H1 (cell line): ENCODE measurements around the gene UGT1A6. TPM values are rescaled to one million over a fixed set of nuclear protein-coding genes. Genes with fewer than 3 reads are reported as not detected.

ENCODE experiments used
- CTCF ChIA-PET: fragments of 300-600 bp; sonication (Branson Sonifier 250); formaldehyde crosslinking; loops from one replicate; lab custom pipeline; 2021; ENCODE audit not compliant: partially characterized antibody; lab: Charles Lee
- POLR2A ChIA-PET: fragments of 300-600 bp; sonication (Branson Sonifier 250); formaldehyde crosslinking; loops from one replicate; lab custom pipeline; 2021; ENCODE audit warnings: inconsistent platforms; ENCODE audit not compliant: partially characterized antibody; lab: Charles Lee
- DNase-seq, 2 experiments: peaks; one replicate each; pipeline versions ENCODE4 v3.0.0 to v3.0.0-alpha.2; 2010 to 2022; ENCODE audit warnings: low spot score in 2 of 2, low read depth in 1 of 2, mixed read lengths in 1 of 2
- FAIRE-seq: peaks from 2 replicates; lab custom pipeline; 2011; peaks lifted over from hg19 to GRCh38; lab: Jason Lieb, UNC
- H2AFZ ChIP-seq: 2 replicates; pipeline ENCODE4 v1.8.1; 2012; ENCODE audit warnings: low read length, inconsistent platforms
- H2AK5ac ChIP-seq: 2 replicates; pipeline ENCODE4 v1.6.1; 2013; ENCODE audit warnings: low read depth, low read length
- H2BK120ac ChIP-seq: replicated peaks from 2 replicates; pipeline ENCODE3; 2013; ENCODE audit warnings: low read depth, low read length, inconsistent platforms
- H2BK12ac ChIP-seq: 2 replicates; pipeline ENCODE4 v1.6.1; 2013; ENCODE audit warnings: low read depth, low read length
- H2BK15ac ChIP-seq: 2 replicates; pipeline ENCODE4 v1.6.1; 2013; ENCODE audit warnings: low read length
- H2BK20ac ChIP-seq: 2 replicates; pipeline ENCODE4 v1.6.1; 2013; ENCODE audit warnings: low read length
- H2BK5ac ChIP-seq: 2 replicates; pipeline ENCODE4 v1.6.1; 2013; ENCODE audit warnings: low read depth, low read length
- H3K14ac ChIP-seq: 2 replicates; pipeline ENCODE4 v1.6.1; 2013; ENCODE audit warnings: inconsistent platforms; ENCODE audit not compliant: insufficient read length
- H3K18ac ChIP-seq: 2 replicates; pipeline ENCODE4 v1.6.1; 2013; ENCODE audit warnings: low read length; ENCODE audit errors: extremely low read depth
- H3K23ac ChIP-seq: 2 replicates; pipeline ENCODE4 v1.6.1; 2013; ENCODE audit warnings: inconsistent platforms; ENCODE audit not compliant: insufficient read length
- H3K23me2 ChIP-seq: 2 replicates; pipeline ENCODE4 v1.6.1; 2013; ENCODE audit warnings: low read depth, low read length
- H3K27ac ChIP-seq: 2 replicates; pipeline ENCODE4 v1.6.1; 2011; ENCODE audit warnings: low read depth, low read length, inconsistent platforms
- H3K27me3 ChIP-seq, 4 experiments: replicated peaks in 1 of 4; 1 replicate in 1 of 4; 2 replicates in 3 of 4; pipeline versions ENCODE4 v1.6.1 to v1.8.1; 2011 to 2013; ENCODE audit warnings: low read length in 3 of 4, mild to moderate bottlenecking in 3 of 4, inconsistent platforms in 2 of 4, mixed read lengths in 2 of 4, moderate library complexity in 1 of 4; ENCODE audit not compliant: control insufficient read depth in 3 of 4, insufficient read depth in 3 of 4; ENCODE audit errors: extremely low read depth in 1 of 4
- H3K36me3 ChIP-seq, 4 experiments: 2 replicates each; pipeline versions ENCODE4 v1.6.1 to v1.8.1; 2011 to 2013; ENCODE audit warnings: mild to moderate bottlenecking in 4 of 4, low read length in 3 of 4, moderate library complexity in 2 of 4, control low read depth in 1 of 4, inconsistent platforms in 1 of 4; ENCODE audit not compliant: insufficient read depth in 4 of 4, control insufficient read depth in 2 of 4
- H3K4ac ChIP-seq: replicated peaks from 2 replicates; pipeline ENCODE3; 2013; ENCODE audit warnings: low read length, low read depth, mixed read lengths, inconsistent platforms; ENCODE audit not compliant: insufficient read length
- H3K4me1 ChIP-seq, 4 experiments: replicated peaks in 1 of 4; 1 replicate in 1 of 4; 2 replicates in 3 of 4; pipeline versions ENCODE4 v1.6.1 to v1.8.1; 2011 to 2013; ENCODE audit warnings: low read length in 3 of 4, inconsistent platforms in 2 of 4, mixed read lengths in 1 of 4; ENCODE audit not compliant: insufficient read depth in 4 of 4, control insufficient read depth in 3 of 4
- H3K4me2 ChIP-seq, 2 experiments: 2 replicates each; pipeline versions ENCODE4 v1.6.1 to v1.8.1; 2011 to 2013; ENCODE audit warnings: low read depth in 2 of 2, low read length in 2 of 2, control low read depth in 1 of 2, inconsistent platforms in 1 of 2, mild to moderate bottlenecking in 1 of 2; ENCODE audit not compliant: insufficient read depth in 1 of 2
- H3K4me3 ChIP-seq, 4 experiments: fragments of 200-600, 300-600 bp in 1 of 4; sonication (generic), shearing (Covaris generic), sonication (Bioruptor Twin) in 1 of 4; 2 replicates each; pipeline versions ENCODE4 v1.5.1 to v1.8.1; 2011 to 2016; ENCODE audit warnings: low read length in 4 of 4, low read depth in 3 of 4, control low read depth in 2 of 4, inconsistent platforms in 2 of 4, mild to moderate bottlenecking in 2 of 4, mixed read lengths in 1 of 4, moderate library complexity in 1 of 4; ENCODE audit not compliant: insufficient read depth in 2 of 4; ENCODE audit errors: extremely low read depth in 1 of 4
- H3K56ac ChIP-seq: replicated peaks from 2 replicates; pipeline ENCODE3; 2013; ENCODE audit warnings: low read depth, mild to moderate bottlenecking, mixed read lengths, low read length, inconsistent platforms; ENCODE audit not compliant: insufficient read length
- H3K79me1 ChIP-seq: 2 replicates; pipeline ENCODE4 v1.6.1; 2013; ENCODE audit warnings: low read depth, low read length, control low read depth
- H3K79me2 ChIP-seq, 2 experiments: 2 replicates each; pipeline versions ENCODE4 v1.6.1 to v1.8.1; 2012 to 2013; ENCODE audit warnings: low read length in 2 of 2, mild to moderate bottlenecking in 2 of 2, inconsistent platforms in 1 of 2; ENCODE audit not compliant: insufficient read depth in 2 of 2, control insufficient read depth in 1 of 2
- H3K9ac ChIP-seq, 4 experiments: replicated peaks in 1 of 4; 1 replicate in 1 of 4; 2 replicates in 3 of 4; pipeline versions ENCODE4 v1.6.1 to v1.8.1; 2011 to 2013; ENCODE audit warnings: low read depth in 3 of 4, low read length in 3 of 4, control low read depth in 2 of 4, mild to moderate bottlenecking in 2 of 4, moderate library complexity in 2 of 4, inconsistent platforms in 1 of 4; ENCODE audit errors: extremely low read depth in 1 of 4
- H3K9me3 ChIP-seq, 2 experiments: 2 replicates each; pipeline versions ENCODE4 v1.6.1 to v1.8.1; 2012 to 2013; ENCODE audit warnings: mild to moderate bottlenecking in 2 of 2, moderate library complexity in 2 of 2, control low read depth in 1 of 2, inconsistent platforms in 1 of 2, low read depth in 1 of 2, low read length in 1 of 2, mixed read lengths in 1 of 2; ENCODE audit not compliant: insufficient read depth in 2 of 2
- H4K20me1 ChIP-seq, 2 experiments: replicated peaks in 1 of 2; 2 replicates each; pipeline versions ENCODE3 to v1.8.1; 2011 to 2013; ENCODE audit warnings: inconsistent platforms in 2 of 2, low read length in 2 of 2, mild to moderate bottlenecking in 1 of 2; ENCODE audit not compliant: insufficient read depth in 2 of 2, control insufficient read depth in 1 of 2
- H4K5ac ChIP-seq: 2 replicates; pipeline ENCODE4 v1.6.1; 2013; ENCODE audit warnings: low read length, low read depth, mixed read lengths, inconsistent platforms; ENCODE audit not compliant: insufficient read length
- H4K8ac ChIP-seq: 2 replicates; pipeline ENCODE4 v1.8.0; 2013; ENCODE audit warnings: mild to moderate bottlenecking, moderate library complexity, low read length, inconsistent platforms; ENCODE audit not compliant: insufficient read depth; ENCODE audit errors: extremely low read depth
- H4K91ac ChIP-seq: replicated peaks from 2 replicates; pipeline ENCODE3; 2013; ENCODE audit warnings: low read length, mixed read lengths, inconsistent platforms; ENCODE audit not compliant: insufficient read length
- CEBPB ChIP-seq: IDR thresholded peaks from 2 replicates; pipeline ENCODE4 v1.6.1; 2012; ENCODE audit warnings: low read depth, low read length
- CHD1 ChIP-seq: IDR thresholded peaks from 2 replicates; pipeline ENCODE4 v1.6.1; 2012; ENCODE audit warnings: low read depth, low read length, improper control_type of control experiment
- EZH2 ChIP-seq: fragments of 200-600 bp; sonication (generic); IDR thresholded peaks from 2 replicates; pipeline ENCODE4 v1.7.1; 2012; ENCODE audit warnings: low read depth, mild to moderate bottlenecking, moderate library complexity, low read length, inconsistent platforms; ENCODE audit not compliant: severe bottlenecking
- SRF ChIP-seq: IDR thresholded peaks from 2 replicates; pipeline ENCODE4 v1.6.1; 2011; ENCODE audit warnings: mild to moderate bottlenecking, low read depth, low read length, moderate library complexity
- WGBS, 2 experiments: shearing (Covaris generic) in 1 of 2; methylation state at CpG; one replicate each; pipeline versions ENCODE4 v1.1.6 to v1.1.7; 2013 to 2015; ENCODE audit warnings: low lambda C conversion rate in 2 of 2, mixed read lengths in 2 of 2, inconsistent platforms in 1 of 2, low coverage in 1 of 2, missing lambda C conversion rate in 1 of 2; ENCODE audit not compliant: insufficient replicate concordance in 2 of 2, insufficient coverage in 1 of 2, insufficient read length in 1 of 2; ENCODE audit errors: extremely low coverage in 1 of 2, missing lambda C conversion rate in 1 of 2; 5-methylcytosine and 5-hydroxymethylcytosine counted together
- polyA plus RNA-seq, 7 experiments: library from polyadenylated mRNA; depleted of rRNA in 3 of 7; stranded (reverse) in 5 of 7; unstranded in 2 of 7; fragments of >200 nt in 5 of 7; fragments of 200-250 nt in 2 of 7; gene quantifications; 1 replicate in 5 of 7; 2 replicates in 1 of 7; 4 replicates in 1 of 7; pipeline versions ENCODE4 v1.2.1 to v1.2.3, GENCODE V29; 2011 to 2013; ENCODE audit warnings: missing spikeins in 2 of 7, mixed read lengths in 2 of 7
- total RNA-seq: library from RNA; stranded (reverse); fragmentation: NEBNext Ultra II Directional; extraction: Animal tissue kit (Norgen Biotek cat#: 25700); gene quantifications from 2 replicates; pipeline ENCODE4 v1.2.1, GENCODE V29; 2021

The UGT1A6 gene
- total and polyA plus RNA-seq, 2 of the 8 experiments (the other 6 are each of a cell fraction or from before 2014, with no cell fraction given) = not detected

GRCh38 chr2:233816334-233816733, 123.6 kb downstream of the UGT1A6 start:
- Histone ChIP-seq H3K14ac (no peak overlapping the region), H3K4ac (no peak overlapping the region), H4K91ac (no peak overlapping the region), H3K27ac (no peak overlapping the region), H2AFZ (no peak overlapping the region), H3K18ac (no peak overlapping the region), H3K79me2 (no peaks in the 10 kb centered on the region), H3K27me3 (no peaks in the 10 kb centered on the region), H3K4me2 (no peak overlapping the region), H3K9me3 (no peaks in the 10 kb centered on the region), H3K23ac (no peak overlapping the region), H2AK5ac (no peak overlapping the region), H3K4me3 (no peak overlapping the region), H2BK12ac (no peak overlapping the region), H2BK15ac (no peak overlapping the region), H4K8ac (no peak overlapping the region), H3K9ac (no peak overlapping the region), H2BK5ac (no peak overlapping the region), H4K20me1 (no peaks in the 10 kb centered on the region), H2BK120ac (no peak overlapping the region), H3K4me1 (no peaks in the 10 kb centered on the region), H3K36me3 (no peaks in the 10 kb centered on the region), H3K56ac (no peak overlapping the region), H3K79me1 (no peaks in the 10 kb centered on the region), H3K23me2 (no peaks in the 10 kb centered on the region), H2BK20ac (no peak overlapping the region), H4K5ac (no peak overlapping the region)
- TF ChIP-seq EZH2 (no peak), CEBPB (no peak), SRF (no peak), CHD1 (no peak)
- 89% methylated on average over 2 of the region's 2 CpGs; no CpG with 5 or more reads in 1 of the 2 experiments for whole genome bisulfite sequencing, 2 experiments
- CTCF ChIA-PET = no interaction called here
- DNase-seq (no peak), FAIRE-seq (no peak)
- POLR2A ChIA-PET = no interaction called here
